ENCODE data around the gene ZDHHC9. TPM values are rescaled to one million over a fixed set of nuclear protein-coding genes. Genes with fewer than 3 reads are reported as not detected.

The ZDHHC9 gene
- total and polyA plus RNA-seq, 4 donors: 17.4 to 74.6 (median 40.6) TPM

DNA sequence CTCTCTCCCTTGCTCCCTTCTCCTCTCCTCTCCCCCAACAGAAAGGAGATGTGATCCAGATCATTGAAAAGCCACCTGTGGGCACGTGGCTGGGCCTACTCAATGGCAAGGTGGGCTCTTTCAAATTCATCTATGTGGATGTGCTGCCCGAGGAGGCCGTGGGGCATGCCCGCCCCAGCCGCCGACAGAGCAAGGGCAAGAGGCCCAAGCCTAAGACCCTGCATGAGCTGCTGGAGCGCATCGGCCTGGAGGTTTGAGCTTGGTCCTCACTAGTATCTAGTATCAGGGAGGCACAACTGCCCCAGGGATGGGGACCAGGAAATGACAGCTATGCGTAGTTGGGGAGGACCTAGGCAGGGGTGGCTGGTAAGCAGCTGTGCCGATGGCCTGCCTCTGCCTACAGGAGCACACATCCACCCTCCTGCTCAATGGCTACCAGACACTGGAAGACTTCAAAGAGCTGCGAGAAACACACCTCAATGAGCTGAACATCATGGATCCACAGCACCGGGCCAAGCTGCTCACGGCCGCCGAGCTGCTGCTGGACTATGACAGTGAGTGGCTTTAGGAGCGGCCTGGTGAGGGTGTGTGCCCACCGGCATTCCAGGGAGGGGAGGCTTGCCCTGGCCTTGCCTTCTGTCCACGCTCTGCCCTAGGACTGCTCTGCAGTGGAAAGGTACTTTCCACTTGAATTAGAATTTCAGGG is 50.9 kb downstream of the ZDHHC9 start:
- Histone ChIP-seq H3K4me1 (ENCODE audit: control insufficient read depth in 5 of 5, insufficient read depth in 5 of 5, low read length in 5 of 5) (no peaks in the 10 kb centered on the region), H3K36me3 (ENCODE audit: control insufficient read depth in 4 of 4, insufficient read depth in 4 of 4, low read length in 4 of 4) (no peaks in the 10 kb centered on the region), H3K4me3 (no peak overlapping the region), H3K27me3 (ENCODE audit: control insufficient read depth in 3 of 3, insufficient read depth in 3 of 3, low read length in 2 of 3) (no peaks in the 10 kb centered on the region), H3K27ac (ENCODE audit: low read depth in 1 of 2, low read length in 1 of 2) (no peak overlapping the region), H3K9me3 (ENCODE audit: control insufficient read depth in 4 of 4, insufficient read depth in 3 of 4, low read length in 3 of 4) (no peaks in the 10 kb centered on the region), H3K9ac (ENCODE audit: insufficient read depth in 1 of 2, low read length in 2 of 2) (no peak overlapping the region)
- WGBS, 2 donors: 91 to 97% methylated on average over 16 to 18 of the region's 18 CpGs
- TF ChIP-seq, protein P1, sequence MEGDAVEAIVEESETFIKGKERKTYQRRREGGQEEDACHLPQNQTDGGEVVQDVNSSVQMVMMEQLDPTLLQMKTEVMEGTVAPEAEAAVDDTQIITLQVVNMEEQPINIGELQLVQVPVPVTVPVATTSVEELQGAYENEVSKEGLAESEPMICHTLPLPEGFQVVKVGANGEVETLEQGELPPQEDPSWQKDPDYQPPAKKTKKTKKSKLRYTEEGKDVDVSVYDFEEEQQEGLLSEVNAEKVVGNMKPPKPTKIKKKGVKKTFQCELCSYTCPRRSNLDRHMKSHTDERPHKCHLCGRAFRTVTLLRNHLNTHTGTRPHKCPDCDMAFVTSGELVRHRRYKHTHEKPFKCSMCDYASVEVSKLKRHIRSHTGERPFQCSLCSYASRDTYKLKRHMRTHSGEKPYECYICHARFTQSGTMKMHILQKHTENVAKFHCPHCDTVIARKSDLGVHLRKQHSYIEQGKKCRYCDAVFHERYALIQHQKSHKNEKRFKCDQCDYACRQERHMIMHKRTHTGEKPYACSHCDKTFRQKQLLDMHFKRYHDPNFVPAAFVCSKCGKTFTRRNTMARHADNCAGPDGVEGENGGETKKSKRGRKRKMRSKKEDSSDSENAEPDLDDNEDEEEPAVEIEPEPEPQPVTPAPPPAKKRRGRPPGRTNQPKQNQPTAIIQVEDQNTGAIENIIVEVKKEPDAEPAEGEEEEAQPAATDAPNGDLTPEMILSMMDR (IDR thresholded peaks at IDR 0.05; ENCODE audit: control extremely low read depth, extremely low read depth): no peak
- DNase-seq (no peak), ATAC-seq (ENCODE audit: insufficient read depth, low FRiP score) (no peak)

DNA sequence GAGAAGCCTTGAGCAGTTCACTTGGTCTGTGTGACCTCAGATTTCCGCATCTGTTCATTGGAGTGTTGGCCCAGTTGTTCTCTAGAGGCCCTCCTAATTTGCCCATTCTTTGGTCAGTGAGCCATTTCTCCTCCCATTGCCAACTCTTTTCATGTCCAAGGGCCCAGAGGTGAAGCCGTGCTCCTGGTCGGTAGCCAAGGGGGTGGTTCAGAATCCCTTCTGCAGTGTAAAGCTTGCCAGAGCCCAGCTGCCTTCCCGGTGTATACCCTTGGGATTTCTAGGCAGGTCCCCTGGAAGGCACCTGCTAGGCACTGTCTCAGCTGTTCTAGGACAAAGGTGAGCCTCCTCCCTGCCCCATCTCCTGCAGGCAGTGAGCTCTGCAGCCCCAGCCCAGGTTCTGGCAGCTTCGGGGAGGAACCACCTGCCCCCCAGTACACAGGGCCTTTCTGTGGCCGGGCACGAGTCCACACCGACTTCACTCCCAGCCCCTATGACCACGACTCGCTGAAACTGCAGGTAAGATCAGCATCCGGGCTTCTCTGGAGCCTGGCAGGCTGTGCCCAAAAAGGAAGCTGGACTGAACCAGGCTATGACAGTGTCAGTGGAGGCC is 51.6 kb downstream of the ZDHHC9 start:
- Histone ChIP-seq H3K36me3 (ENCODE audit: control insufficient read depth in 4 of 4, insufficient read depth in 4 of 4, low read length in 4 of 4) (no peaks in the 10 kb centered on the region), H3K27ac (ENCODE audit: low read depth in 1 of 2, low read length in 1 of 2) (no peak overlapping the region), H3K27me3 (ENCODE audit: control insufficient read depth in 3 of 3, insufficient read depth in 3 of 3, low read length in 2 of 3) (no peaks in the 10 kb centered on the region), H3K9me3 (ENCODE audit: control insufficient read depth in 4 of 4, insufficient read depth in 3 of 4, low read length in 3 of 4) (peaks cover 0 to 2% (median 0%) of the 10 kb centered on the region in 4 donors), H3K4me1 (ENCODE audit: control insufficient read depth in 5 of 5, insufficient read depth in 5 of 5, low read length in 5 of 5) (no peaks in the 10 kb centered on the region), H3K9ac (ENCODE audit: insufficient read depth in 1 of 2, low read length in 2 of 2) (no peak overlapping the region), H3K4me3 (no peak overlapping the region)
- ATAC-seq (ENCODE audit: insufficient read depth, low FRiP score): no peak
- no peak for DNase-seq
- TF ChIP-seq, protein P1 (IDR thresholded peaks at IDR 0.05; ENCODE audit: control extremely low read depth, extremely low read depth): no peak
- 82 to 97% methylated on average over 10 to 11 of the region's 11 CpGs for WGBS, 2 donors

DNA sequence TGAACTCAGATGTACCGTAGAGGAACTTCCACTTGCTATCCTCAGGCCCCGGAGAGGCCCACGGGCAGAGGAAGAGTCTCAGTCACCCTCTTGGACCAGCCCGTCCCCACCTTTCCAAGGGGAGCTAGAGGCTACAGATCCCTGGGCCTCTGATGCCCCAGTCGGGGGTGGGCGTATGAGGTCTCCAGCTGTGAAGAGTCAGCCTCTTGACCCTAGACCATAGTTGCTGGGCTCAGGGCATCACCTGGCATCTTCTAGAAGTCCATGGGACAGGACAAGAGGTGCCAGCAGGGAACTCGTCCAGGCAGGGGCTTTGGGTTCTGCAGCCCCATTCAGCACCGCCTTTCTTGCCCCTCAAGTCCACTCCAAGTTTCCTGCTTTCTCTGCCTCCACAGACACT is 52.4 kb downstream of the ZDHHC9 start:
- 75 to 82% methylated on average over 7 to 8 of the region's 8 CpGs for WGBS, 2 donors
- ATAC-seq (ENCODE audit: insufficient read depth, low FRiP score) (no peak), DNase-seq (no peak)
- H3K4me1 ChIP-seq (ENCODE audit: control insufficient read depth in 5 of 5, insufficient read depth in 5 of 5, low read length in 5 of 5): no peaks in the 10 kb centered on the region
- no peak overlapping the region for H3K9ac ChIP-seq (ENCODE audit: insufficient read depth in 1 of 2, low read length in 2 of 2)
- H3K9me3 ChIP-seq (ENCODE audit: control insufficient read depth in 4 of 4, insufficient read depth in 3 of 4, low read length in 3 of 4): peaks cover 0 to 2% (median 0%) of the 10 kb centered on the region in 4 donors
- H3K4me3 ChIP-seq: no peak overlapping the region
- TF ChIP-seq, protein P1 (IDR thresholded peaks at IDR 0.05; ENCODE audit: control extremely low read depth, extremely low read depth): no peak
- H3K27ac ChIP-seq (ENCODE audit: low read depth in 1 of 2, low read length in 1 of 2): no peak overlapping the region
- no peaks in the 10 kb centered on the region for H3K36me3 ChIP-seq (ENCODE audit: control insufficient read depth in 4 of 4, insufficient read depth in 4 of 4, low read length in 4 of 4)
- no peaks in the 10 kb centered on the region for H3K27me3 ChIP-seq (ENCODE audit: control insufficient read depth in 3 of 3, insufficient read depth in 3 of 3, low read length in 2 of 3)
